GM23338 (cell line): ENCODE measurements around the gene MRGPRF. TPM values are rescaled to one million over a fixed set of nuclear protein-coding genes. Genes with fewer than 3 reads are reported as not detected.
A peak's percentile ranks its signal among the peaks of the same experiment; 100 is the strongest.

ENCODE experiments used
- ATAC-seq: fragments of 200-7000 bp; cut with Tn5 transposase; 3 replicates; pipeline ENCODE4 v1.9.1; 2020
- DNase-seq: peaks from one replicate; pipeline ENCODE4 v3.0.0-alpha.2; 2015; ENCODE audit warnings: low spot score
- H2AFZ ChIP-seq: fragments of 200-600 bp; sonication (generic); 2 replicates; pipeline ENCODE4 v1.8.0; 2016; ENCODE audit warnings: antibody characterized with exemption, mild to moderate bottlenecking, moderate library complexity
- H3F3A ChIP-seq: fragments of 200-600 bp; sonication (generic); replicated peaks from 2 replicates; pipeline ENCODE4 v1.8.0; 2017; ENCODE audit warnings: antibody characterized with exemption, mixed run types, low read depth
- H3K27ac ChIP-seq: fragments of 200-600 bp; sonication (generic); 2 replicates; pipeline ENCODE4 v1.6.1; 2016; ENCODE audit warnings: low read depth
- H3K27me3 ChIP-seq: fragments of 200-600 bp; sonication (generic); 2 replicates; pipeline ENCODE4 v1.8.0; 2016; ENCODE audit warnings: mild to moderate bottlenecking, mixed run types, moderate library complexity; ENCODE audit not compliant: insufficient read depth
- H3K36me3 ChIP-seq: fragments of 200-600 bp; sonication (generic); 2 replicates; pipeline ENCODE4 v1.8.0; 2016; ENCODE audit warnings: mild to moderate bottlenecking; ENCODE audit not compliant: insufficient read depth
- H3K4me1 ChIP-seq: fragments of 200-600 bp; sonication (generic); 2 replicates; pipeline ENCODE4 v1.8.0; 2016; ENCODE audit warnings: mild to moderate bottlenecking, moderate library complexity; ENCODE audit not compliant: insufficient read depth
- H3K4me2 ChIP-seq: fragments of 200-600 bp; sonication (generic); 2 replicates; pipeline ENCODE4 v1.7.1; 2017; ENCODE audit warnings: mixed run types
- H3K4me3 ChIP-seq: fragments of 200-600 bp; sonication (generic); 2 replicates; pipeline ENCODE4 v1.6.1; 2016; ENCODE audit warnings: mixed run types
- H3K79me2 ChIP-seq: fragments of 200-600 bp; sonication (generic); replicated peaks from 2 replicates; pipeline ENCODE4 v1.8.0; 2017; ENCODE audit warnings: mild to moderate bottlenecking; ENCODE audit not compliant: insufficient read depth
- H3K9me2 ChIP-seq: fragments of 200-600 bp; sonication (generic); 2 replicates; pipeline ENCODE4 v1.8.0; 2017; ENCODE audit not compliant: insufficient read depth
- H4K20me1 ChIP-seq: fragments of 200-600 bp; sonication (generic); replicated peaks from 2 replicates; pipeline ENCODE4 v1.8.0; 2017; ENCODE audit warnings: mild to moderate bottlenecking; ENCODE audit not compliant: insufficient read depth
- H3K27ac Mint-ChIP-seq: 2 replicates; pipeline ENCODE4 v1.8.0; 2020; ENCODE audit warnings: inconsistent platforms, mild to moderate bottlenecking, moderate library complexity, mixed read lengths
- H3K27me3 Mint-ChIP-seq: 3 replicates; pipeline ENCODE4 v1.8.0; 2022; ENCODE audit warnings: low read depth, mild to moderate bottlenecking, moderate library complexity, mixed read lengths, inconsistent platforms; ENCODE audit not compliant: insufficient read depth, poor library complexity
- H3K36me3 Mint-ChIP-seq: 3 replicates; pipeline ENCODE4 v1.8.0; 2021; ENCODE audit warnings: low read depth, mild to moderate bottlenecking, inconsistent platforms, moderate library complexity, mixed read lengths
- H3K4me1 Mint-ChIP-seq: 3 replicates; pipeline ENCODE4 v1.8.0; 2020; ENCODE audit warnings: mild to moderate bottlenecking, inconsistent platforms, mixed read lengths
- H3K4me3 Mint-ChIP-seq: 3 replicates; pipeline ENCODE4 v1.8.0; 2021; ENCODE audit warnings: moderate library complexity, mild to moderate bottlenecking, inconsistent platforms, mixed read lengths
- H3K9me3 Mint-ChIP-seq: 3 replicates; pipeline ENCODE4 v1.8.0; 2020; ENCODE audit warnings: moderate library complexity, mild to moderate bottlenecking, inconsistent platforms, mixed read lengths
- CREB1 ChIP-seq: fragments of 250-450 bp; sonication (Bioruptor Pico); IDR thresholded peaks from 2 replicates; pipeline ENCODE4 v1.5.0; 2020; ENCODE audit warnings: low read depth, mild to moderate bottlenecking, moderate library complexity
- CTCF ChIP-seq, 2 experiments: fragments of 200-600 bp in 1 of 2; sonication (generic) in 1 of 2; conservative IDR thresholded peaks; 2 replicates each; pipeline versions ENCODE4 v1.5.1 to v1.6.1; 2016 to 2017; ENCODE audit warnings: antibody characterized with exemption in 2 of 2, low read depth in 2 of 2, mild to moderate bottlenecking in 2 of 2, moderate library complexity in 1 of 2
- EZH2 ChIP-seq: fragments of 200-600 bp; sonication (generic); IDR thresholded peaks from one replicate; pipeline ENCODE4 v1.8.0; 2017; ENCODE audit warnings: antibody characterized with exemption, mild to moderate bottlenecking, low read depth; ENCODE audit not compliant: unreplicated experiment
- JUNB ChIP-seq: IDR thresholded peaks from one replicate; pipeline ENCODE4 v1.6.1; 2016; ENCODE audit warnings: antibody characterized with exemption; ENCODE audit not compliant: unreplicated experiment
- POLR2AphosphoS5 ChIP-seq: IDR thresholded peaks from 2 replicates; pipeline ENCODE4 v1.6.1; 2016; ENCODE audit warnings: antibody characterized with exemption, low read depth
- ZNF114 ChIP-seq: fragments of 250-450 bp; sonication (Bioruptor Pico); IDR thresholded peaks from 2 replicates; pipeline ENCODE4 v1.5.0; 2020; ENCODE audit warnings: mild to moderate bottlenecking, moderate library complexity
- ZNF462 ChIP-seq: fragments of 250-450 bp; sonication (Bioruptor Pico); IDR thresholded peaks from 2 replicates; pipeline ENCODE4 v1.5.0; 2020; ENCODE audit warnings: mild to moderate bottlenecking, moderate library complexity
- polyA plus RNA-seq: library from polyadenylated mRNA; unstranded; fragments of >200 nt; fragmentation: Nextera tagmentation; extraction: Ambion mirVana; gene quantifications from 2 replicates; pipeline ENCODE4 v1.2.1, GENCODE V29; 2016
- total RNA-seq: library from RNA; depleted of rRNA; stranded (reverse); fragments of >200 nt; shearing (Covaris generic); gene quantifications from 2 replicates; pipeline ENCODE4 v1.2.3, GENCODE V29; 2014

MRGPRF gene
- total and polyA plus RNA-seq, 2 experiments from 2014 or later, result 3.3 to 9.0 TPM

- no peak for TF ChIP-seq CTCF (conservative IDR thresholded peaks at IDR 0.05; ENCODE audit: low read depth in 2 of 2)
- TF ChIP-seq ZNF114, result no peak
- no peak for TF ChIP-seq EZH2
- no peaks in the 10 kb centered on the region for H3K9me2 ChIP-seq
- H3K4me3 ChIP-seq, result no peak overlapping the region
- H3K4me2 ChIP-seq, result no peak overlapping the region
- Mint-ChIP-seq H3K36me3 (no peaks in the 10 kb centered on the region; the same call in 2 of the 3 replicates), H3K4me1 (peaks cover 8% of the 10 kb centered on the region), H3K4me3 (no peak overlapping the region), H3K27ac (no peak overlapping the region; the same call in 1 of the 2 replicates), H3K9me3 (no peaks in the 10 kb centered on the region), H3K27me3 (peaks cover 3% of the 10 kb centered on the region)
- ATAC-seq (no peak), DNase-seq (no peak)
- peaks cover 45% of the 10 kb centered on the region for H3K79me2 ChIP-seq
- H3K27me3 ChIP-seq, result no peaks in the 10 kb centered on the region
- no peaks in the 10 kb centered on the region; the same call in 1 of the 2 replicates for H4K20me1 ChIP-seq
- no peaks in the 10 kb centered on the region; the same call in 1 of the 2 replicates for H3K4me1 ChIP-seq
- H3K27ac ChIP-seq, result no peak overlapping the region
- H3F3A ChIP-seq, result no peaks in the 10 kb centered on the region
- no peaks in the 10 kb centered on the region for H3K36me3 ChIP-seq
- H2AFZ ChIP-seq, result no peak overlapping the region
These were observed 41.6 kb upstream of the MRGPRF start for GRCh38 chr11:69054397-69055211.

- Histone ChIP-seq H3K27ac (no peak overlapping the region), H3K9me2 (no peaks in the 10 kb centered on the region), H3K79me2 (peaks cover 52% of the 10 kb centered on the region), H3K4me3 (no peak overlapping the region), H2AFZ (no peak overlapping the region), H3K27me3 (no peaks in the 10 kb centered on the region), H3K36me3 (no peaks in the 10 kb centered on the region), H3K4me1 (no peaks in the 10 kb centered on the region; the same call in 1 of the 2 replicates), H4K20me1 (no peaks in the 10 kb centered on the region; the same call in 1 of the 2 replicates), H3F3A (no peaks in the 10 kb centered on the region), H3K4me2 (no peak overlapping the region)
- ATAC-seq (no peak), DNase-seq (no peak)
- Mint-ChIP-seq H3K36me3 (no peaks in the 10 kb centered on the region; the same call in 2 of the 3 replicates), H3K4me3 (no peak overlapping the region), H3K27ac (peak overlapping the region; percentile 78; the same call in 1 of the 2 replicates), H3K9me3 (no peaks in the 10 kb centered on the region), H3K4me1 (peaks cover 9% of the 10 kb centered on the region), H3K27me3 (peaks cover 3% of the 10 kb centered on the region)
- TF ChIP-seq CTCF (conservative IDR thresholded peaks at IDR 0.05; ENCODE audit: low read depth in 2 of 2) (no peak), CREB1 (CRISPR knock-in tag) (no peak), ZNF462 (CRISPR knock-in tag) (no peak), JUNB (no peak), POLR2AphosphoS5 (no peak)
These were observed 40.7 kb upstream of the MRGPRF start for GRCh38 chr11:69053546-69054396.
